Loucy (cell line): ENCODE results near the gene NUAK2.
A peak's percentile ranks its signal among the peaks of the same experiment; 100 is the strongest.

Experiments
- H2AFZ ChIP-seq: fragments of 200-600 bp; sonication (generic); 2 replicates; pipeline ENCODE4 v1.6.0; 2016; ENCODE audit warnings: antibody characterized with exemption, mild to moderate bottlenecking, low read length, moderate library complexity
- H3F3A ChIP-seq: fragments of 200-600 bp; 2 replicates; pipeline ENCODE4 v1.6.0; 2016; ENCODE audit warnings: antibody characterized with exemption, low read depth, mild to moderate bottlenecking
- H3K27me3 ChIP-seq: fragments of 200-600 bp; sonication (generic); 2 replicates; pipeline ENCODE4 v1.6.1; 2014; ENCODE audit warnings: low read length, mild to moderate bottlenecking; ENCODE audit not compliant: insufficient read depth, poor library complexity, severe bottlenecking
- H3K36me3 ChIP-seq: fragments of 200-600 bp; sonication (generic); 2 replicates; pipeline ENCODE4 v1.6.1; 2016; ENCODE audit warnings: low read length; ENCODE audit not compliant: insufficient read depth
- H3K4me1 ChIP-seq: fragments of 200-600 bp; sonication (generic); 2 replicates; pipeline ENCODE4 v1.5.1; 2014; ENCODE audit warnings: low read length, mild to moderate bottlenecking; ENCODE audit not compliant: insufficient read depth, poor library complexity, severe bottlenecking
- H3K4me2 ChIP-seq: fragments of 200-600 bp; sonication (generic); 2 replicates; pipeline ENCODE4 v1.6.0; 2014; ENCODE audit warnings: antibody characterized with exemption, low read length, low read depth, mild to moderate bottlenecking; ENCODE audit not compliant: poor library complexity, severe bottlenecking
- H3K4me3 ChIP-seq: fragments of 200-600 bp; sonication (generic); 2 replicates; pipeline ENCODE4 v1.5.1; 2014; ENCODE audit warnings: low read length, mild to moderate bottlenecking, mixed read lengths; ENCODE audit not compliant: poor library complexity, severe bottlenecking
- H3K79me2 ChIP-seq: fragments of 200-600 bp; sonication (generic); 2 replicates; pipeline ENCODE4 v1.6.1; 2014; ENCODE audit warnings: low read length; ENCODE audit not compliant: insufficient read depth
- H3K9ac ChIP-seq: fragments of 200-600 bp; sonication (generic); 2 replicates; pipeline ENCODE4 v1.6.0; 2014; ENCODE audit warnings: mild to moderate bottlenecking, low read depth, low read length, moderate library complexity; ENCODE audit not compliant: poor library complexity, severe bottlenecking
- H3K9me2 ChIP-seq: fragments of 200-600 bp; sonication (generic); replicated peaks from 2 replicates; pipeline ENCODE4 v1.6.1; 2016; ENCODE audit warnings: low read depth, low read length, mixed read lengths
- H3K9me3 ChIP-seq: fragments of 200-600 bp; sonication (generic); 2 replicates; pipeline ENCODE4 v1.6.1; 2014; ENCODE audit warnings: mild to moderate bottlenecking, antibody characterized with exemption, low read length, low read depth; ENCODE audit not compliant: insufficient read depth
- H4K20me1 ChIP-seq: fragments of 200-600 bp; sonication (generic); 2 replicates; pipeline ENCODE4 v1.6.0; 2014; ENCODE audit warnings: antibody characterized with exemption, low read length, mild to moderate bottlenecking; ENCODE audit not compliant: insufficient read depth, poor library complexity, severe bottlenecking
- CTCF ChIP-seq: fragments of 200-600 bp; sonication (generic); conservative IDR thresholded peaks from 2 replicates; pipeline ENCODE4 v1.5.1; 2014; ENCODE audit warnings: mild to moderate bottlenecking, antibody characterized with exemption, low read length
- EZH2phosphoT487 ChIP-seq: fragments of 200-600 bp; IDR thresholded peaks from 2 replicates; pipeline ENCODE4 v1.6.1; 2018; ENCODE audit warnings: antibody characterized with exemption, mild to moderate bottlenecking, moderate library complexity, borderline replicate concordance

Gene NUAK2

GRCh38 chr1:205343431-205344065, 22.0 kb upstream of the NUAK2 start:
- no peak overlapping the region for H2AFZ ChIP-seq
- no peaks in the 10 kb centered on the region for H3F3A ChIP-seq
- H3K79me2 ChIP-seq, result no peaks in the 10 kb centered on the region
- H3K9me3 ChIP-seq, result no peaks in the 10 kb centered on the region
- H4K20me1 ChIP-seq, result no peaks in the 10 kb centered on the region
- H3K9me2 ChIP-seq, result no peaks in the 10 kb centered on the region
- no peaks in the 10 kb centered on the region for H3K4me1 ChIP-seq
- TF ChIP-seq CTCF (no peak; the same call in 1 of the 2 replicates), EZH2phosphoT487 (no peak)
- H3K36me3 ChIP-seq, result no peaks in the 10 kb centered on the region
- H3K4me2 ChIP-seq, result no peak overlapping the region
- H3K9ac ChIP-seq, result no peak overlapping the region
- no peaks in the 10 kb centered on the region for H3K27me3 ChIP-seq
- H3K4me3 ChIP-seq, result no peak overlapping the region

GRCh38 chr1:205342986-205343385, 21.4 kb upstream of the NUAK2 start:
- Histone ChIP-seq H3K9ac (no peak overlapping the region), H3K79me2 (no peaks in the 10 kb centered on the region), H3K4me3 (no peak overlapping the region), H3K36me3 (no peaks in the 10 kb centered on the region), H4K20me1 (no peaks in the 10 kb centered on the region), H3K4me1 (no peaks in the 10 kb centered on the region), H3K27me3 (no peaks in the 10 kb centered on the region), H3K9me3 (no peaks in the 10 kb centered on the region), H3F3A (no peaks in the 10 kb centered on the region), H3K9me2 (no peaks in the 10 kb centered on the region), H2AFZ (no peak overlapping the region), H3K4me2 (no peak overlapping the region)
- TF ChIP-seq CTCF (no peak), EZH2phosphoT487 (no peak)

DNA sequence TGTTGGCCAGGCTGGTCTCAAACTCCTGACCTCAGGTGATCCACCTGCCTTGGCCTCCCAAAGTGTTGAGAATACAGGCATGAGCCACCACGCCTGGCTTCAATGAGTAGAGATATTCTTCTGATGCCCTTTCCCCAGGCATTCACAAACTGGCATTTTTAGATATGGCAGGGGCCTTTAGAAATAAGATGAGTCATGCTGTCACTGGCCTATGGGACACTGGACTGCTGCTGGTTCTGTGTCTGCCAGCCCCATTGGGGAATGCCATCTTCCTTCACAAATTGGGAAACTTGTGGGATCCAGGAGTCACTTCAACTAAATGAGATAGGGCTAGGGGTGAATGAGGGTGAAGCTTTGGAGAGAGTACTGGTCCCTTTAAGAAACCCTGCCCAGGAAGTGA, 19.1 kb upstream of the NUAK2 start:
- H2AFZ ChIP-seq, result 0 out of 2 replicates have a peak overlapping the region, but pooled peaks have one; percentile 70
- H3K4me1 ChIP-seq, result no peaks in the 10 kb centered on the region
- no peaks in the 10 kb centered on the region for H3K9me2 ChIP-seq
- no peak overlapping the region for H3K4me2 ChIP-seq
- no peaks in the 10 kb centered on the region for H3K36me3 ChIP-seq
- TF ChIP-seq CTCF (no peak), EZH2phosphoT487 (no peak)
- no peak overlapping the region for H3K4me3 ChIP-seq
- no peak overlapping the region for H3K9ac ChIP-seq
- H3K9me3 ChIP-seq, result no peaks in the 10 kb centered on the region
- H3F3A ChIP-seq, result no peaks in the 10 kb centered on the region
- H4K20me1 ChIP-seq, result no peaks in the 10 kb centered on the region
- no peaks in the 10 kb centered on the region for H3K27me3 ChIP-seq
- no peaks in the 10 kb centered on the region for H3K79me2 ChIP-seq
